ENCODE data around the gene INIP. TPM values are rescaled to one million over a fixed set of nuclear protein-coding genes. Genes with fewer than 3 reads are reported as not detected.

The INIP gene
- total RNA-seq, 4 donors from 2014 or later = 9.6 to 22.9 (median 16.2) TPM

GRCh38 chr9:112719241-112719691, 1.3 kb upstream of the INIP start:
- intact Hi-C loops (cut with DNase I; ENCODE audit: low total_unique reads) = loop anchor here (10.0 kb wide), 2 partner anchors 76 to 234 kb away; partner anchors contain the start of gene KIAA1958

GRCh38 chr9:112712678-112713077, 5.2 kb downstream of the INIP start:
- no peak for DNase-seq
- intact Hi-C loops (cut with DNase I; ENCODE audit: low total_unique reads) = loop anchor here (10.0 kb wide), 2 partner anchors 82 to 228 kb away; partner anchors contain the start of gene KIAA1958
- in situ Hi-C loops (cut with MboI; ENCODE audit: low pct_ligation_motif_present in 1 of 4, low pct_unique_long_range_greater_than_20kb in 1 of 4, low sequenced_read_pairs in 3 of 4) = loop anchor here in 2 of 4 donors (25.0 kb wide), 2 partner anchors 325 to 625 kb away; partner anchors contain the start of gene HSDL2 (in 1 of the 2)
- no peak overlapping the region for H3K4me3 ChIP-seq
- H3K9me3 ChIP-seq = no peaks in the 10 kb centered on the region
- H3K4me1 ChIP-seq = peaks cover 0 to 17% (median 7%) of the 10 kb centered on the region in 4 donors
- H3K27ac ChIP-seq = no peak overlapping the region
- H3K36me3 ChIP-seq = no peaks in the 10 kb centered on the region
- H3K27me3 ChIP-seq = no peaks in the 10 kb centered on the region
- TF ChIP-seq POLR2AphosphoS5 (IDR thresholded peaks at IDR 0.05) (no peak), CTCF (IDR thresholded peaks at IDR 0.05) (no peak), EP300 (IDR thresholded peaks at IDR 0.05; ENCODE audit: low read depth) (no peak), POLR2A (IDR thresholded peaks at IDR 0.05) (no peak)
- WGBS, 2 donors (ENCODE audit: low coverage in 1 of 2) = 95 to 100% methylated on average over 3 of the region's 3 CpGs

More at GRCh38 chr9:112719241-112719691, 1.3 kb upstream of the INIP start:
- peaks cover 0 to 17% (median 11%) of the 10 kb centered on the region in 4 donors for H3K4me1 ChIP-seq
- DNase-seq = no peak
- in situ Hi-C loops (cut with MboI; ENCODE audit: low pct_ligation_motif_present in 1 of 4, low pct_unique_long_range_greater_than_20kb in 1 of 4, low sequenced_read_pairs in 3 of 4) = loop anchor here in 2 of 4 donors (25.0 kb wide), 2 partner anchors 332 to 632 kb away; partner anchors contain the start of gene HSDL2 (in 1 of the 2)
- peak overlapping the region in 1 of 4 donors; percentile 95 for H3K27ac ChIP-seq
- H3K36me3 ChIP-seq = no peaks in the 10 kb centered on the region
- WGBS, 2 donors (ENCODE audit: low coverage in 1 of 2) = 91 to 100% methylated on average over 1 of the region's 1 CpG
- no peaks in the 10 kb centered on the region for H3K27me3 ChIP-seq
- TF ChIP-seq CTCF (IDR thresholded peaks at IDR 0.05) = no peak
- TF ChIP-seq POLR2A (IDR thresholded peaks at IDR 0.05) = no peak
- TF ChIP-seq EP300 (IDR thresholded peaks at IDR 0.05; ENCODE audit: low read depth) = no peak
- TF ChIP-seq POLR2AphosphoS5 (IDR thresholded peaks at IDR 0.05) = no peak
- H3K9me3 ChIP-seq = no peaks in the 10 kb centered on the region
- no peak overlapping the region for H3K4me3 ChIP-seq

GRCh38 chr9:112711050-112711689, 6.7 kb downstream of the INIP start:
- in situ Hi-C loops (cut with MboI; ENCODE audit: low pct_ligation_motif_present in 1 of 4, low pct_unique_long_range_greater_than_20kb in 1 of 4, low sequenced_read_pairs in 3 of 4) = loop anchor here in 2 of 4 donors (25.0 kb wide), 2 partner anchors 324 to 624 kb away; partner anchors contain the start of gene HSDL2 (in 1 of the 2)
- H3K9me3 ChIP-seq = no peaks in the 10 kb centered on the region
- no peak overlapping the region for H3K27ac ChIP-seq
- H3K36me3 ChIP-seq = no peaks in the 10 kb centered on the region
- TF ChIP-seq CTCF (IDR thresholded peaks at IDR 0.05) (peak in 4 of 5 experiments; percentile 15 to 29 (median 29)), POLR2AphosphoS5 (IDR thresholded peaks at IDR 0.05) (no peak)
- peaks cover 0 to 6% (median 0%) of the 10 kb centered on the region in 4 donors for H3K4me1 ChIP-seq
- intact Hi-C loops (cut with DNase I; ENCODE audit: low total_unique reads) = loop anchor here (10.0 kb wide), 2 partner anchors 84 to 226 kb away; partner anchors contain the start of gene KIAA1958
- WGBS, 2 donors (ENCODE audit: low coverage in 1 of 2) = 75 to 76% methylated on average over 5 to 7 of the region's 7 CpGs
- H3K4me3 ChIP-seq = no peak overlapping the region
- no peaks in the 10 kb centered on the region for H3K27me3 ChIP-seq
- DNase-seq = no peak

GRCh38 chr9:112705768-112706427, 12.0 kb downstream of the INIP start:
- H3K27me3 ChIP-seq = no peaks in the 10 kb centered on the region
- DNase-seq = no peak
- peaks cover 0 to 8% (median 0%) of the 10 kb centered on the region in 4 donors for H3K36me3 ChIP-seq
- H3K4me1 ChIP-seq = peaks cover 0 to 4% (median 0%) of the 10 kb centered on the region in 4 donors
- no peak overlapping the region for H3K27ac ChIP-seq
- intact Hi-C loops (cut with DNase I; ENCODE audit: low total_unique reads) (no loop called here), in situ Hi-C loops (cut with MboI; ENCODE audit: low pct_ligation_motif_present in 1 of 4, low pct_unique_long_range_greater_than_20kb in 1 of 4, low sequenced_read_pairs in 3 of 4) (loop anchor here in 2 of 4 donors (25.0 kb wide), 2 partner anchors 319 to 619 kb away; partner anchors contain the start of gene HSDL2 (in 1 of the 2))
- 52 to 53% methylated on average over 6 of the region's 6 CpGs for WGBS, 2 donors (ENCODE audit: low coverage in 1 of 2)
- H3K9me3 ChIP-seq = no peaks in the 10 kb centered on the region
- H3K4me3 ChIP-seq = no peak overlapping the region
- TF ChIP-seq POLR2A (IDR thresholded peaks at IDR 0.05) (no peak), EP300 (IDR thresholded peaks at IDR 0.05; ENCODE audit: low read depth) (no peak), CTCF (IDR thresholded peaks at IDR 0.05) (peak; percentile 22 to 49 (median 30))
